Vagina (tissue), 2 donors: ENCODE measurements around the gene SPACA4.

Experiments
- CTCF ChIP-seq, 3 experiments: fragments of 450-650 bp in 2 of 3; fragments of 200-600 bp in 1 of 3; sonication (generic) in 1 of 3; IDR thresholded peaks; one replicate each; pipeline ENCODE4 v1.5.1; 2017 to 2019; ENCODE audit warnings: antibody characterized with exemption in 3 of 3, mild to moderate bottlenecking in 2 of 3, moderate library complexity in 2 of 3
- POLR2A ChIP-seq, 2 donors: fragments of 450-650 bp; IDR thresholded peaks; one replicate each; pipeline ENCODE4 v1.6.1; 2017; ENCODE audit warnings: antibody characterized with exemption in 2 of 2, mild to moderate bottlenecking in 2 of 2, moderate library complexity in 2 of 2
- POLR2AphosphoS5 ChIP-seq, 2 donors: sonication (generic); formaldehyde crosslinking; IDR thresholded peaks; one replicate each; pipeline ENCODE4 v1.9.0; 2017; ENCODE audit warnings: antibody characterized with exemption in 2 of 2, mild to moderate bottlenecking in 2 of 2, low read depth in 1 of 2; ENCODE audit not compliant: insufficient read depth in 1 of 2

- no peak for TF ChIP-seq CTCF (IDR thresholded peaks at IDR 0.05)
- no peak for TF ChIP-seq POLR2A (IDR thresholded peaks at IDR 0.05)
- no peak for TF ChIP-seq POLR2AphosphoS5 (IDR thresholded peaks at IDR 0.05; ENCODE audit: insufficient read depth in 1 of 2, low read depth in 1 of 2)
Observed at GRCh38 chr19:48635966-48636858, 29.7 kb downstream of the SPACA4 start.
